Measurements from ENCODE around the gene ZNF462.

- TF ChIP-seq CTCF (conservative IDR thresholded peaks at IDR 0.05; ENCODE audit: low read depth in 2 of 2) (no peak), CREB1 (CRISPR knock-in tag; IDR thresholded peaks at IDR 0.05; ENCODE audit: low read depth) (no peak), POLR2AphosphoS5 (IDR thresholded peaks at IDR 0.05; ENCODE audit: low read depth) (no peak), REST (IDR thresholded peaks at IDR 0.05; ENCODE audit: unreplicated experiment) (no peak), EZH2phosphoT487 (IDR thresholded peaks at IDR 0.05; ENCODE audit: unreplicated experiment) (no peak), JUNB (IDR thresholded peaks at IDR 0.05; ENCODE audit: unreplicated experiment) (no peak), EZH2 (IDR thresholded peaks at IDR 0.05; ENCODE audit: low read depth, unreplicated experiment) (no peak), STAT1 (IDR thresholded peaks at IDR 0.05; ENCODE audit: unreplicated experiment) (no peak), NANOG (IDR thresholded peaks at IDR 0.05; ENCODE audit: borderline replicate concordance) (no peak), ETS1 (IDR thresholded peaks at IDR 0.05) (no peak), ZNF331 (CRISPR knock-in tag; IDR thresholded peaks at IDR 0.05; ENCODE audit: low read depth) (no peak), ZNF462 (CRISPR knock-in tag; IDR thresholded peaks at IDR 0.05) (no peak)
These were observed 131.5 kb downstream of the ZNF462 start for GRCh38 chr9:106994463-106994862.
